ENCODE data around the gene CTIF.

CTIF gene

DNA sequence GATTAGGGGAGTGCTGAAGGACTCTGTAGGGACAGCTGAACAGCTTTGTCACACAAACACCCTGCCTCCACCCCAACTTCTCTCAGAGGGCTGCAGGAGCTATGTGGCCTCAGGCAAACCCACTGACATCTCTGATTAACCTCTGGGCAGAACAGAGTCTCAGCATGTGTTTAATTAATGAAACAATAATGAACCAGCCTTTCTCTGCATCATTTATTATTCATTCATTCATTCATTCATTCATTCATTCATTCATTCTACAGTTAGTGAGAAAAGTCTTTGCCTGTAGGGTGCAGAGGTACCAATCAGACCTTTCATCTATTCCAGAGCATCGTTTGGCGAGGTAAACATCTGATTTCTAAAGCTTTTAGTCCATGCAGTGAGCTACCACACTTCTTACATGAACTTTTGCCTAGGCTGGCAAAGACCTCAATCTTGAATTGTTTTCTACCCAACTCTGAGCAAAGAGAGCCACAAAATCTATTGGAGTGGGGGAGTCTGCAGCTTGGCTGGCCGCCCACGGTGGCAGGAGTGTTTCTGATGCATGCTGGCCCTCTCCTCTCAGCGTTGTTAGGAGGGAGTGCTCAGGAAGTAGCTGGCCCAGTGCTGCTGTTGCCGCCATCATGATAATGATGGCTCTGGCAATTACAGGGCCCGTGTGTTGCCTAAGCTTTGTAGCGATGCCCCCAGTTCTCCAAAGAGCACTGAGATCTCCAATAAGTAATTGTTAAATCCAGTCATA is 213.1 kb downstream of the CTIF start:
- no peak overlapping the region for H3K4me3 ChIP-seq (replicated peaks; ENCODE audit: low read depth, low read length)
- DNase-seq (ENCODE audit: extremely low read depth, low read depth), result no peak
- TF ChIP-seq, protein P1, sequence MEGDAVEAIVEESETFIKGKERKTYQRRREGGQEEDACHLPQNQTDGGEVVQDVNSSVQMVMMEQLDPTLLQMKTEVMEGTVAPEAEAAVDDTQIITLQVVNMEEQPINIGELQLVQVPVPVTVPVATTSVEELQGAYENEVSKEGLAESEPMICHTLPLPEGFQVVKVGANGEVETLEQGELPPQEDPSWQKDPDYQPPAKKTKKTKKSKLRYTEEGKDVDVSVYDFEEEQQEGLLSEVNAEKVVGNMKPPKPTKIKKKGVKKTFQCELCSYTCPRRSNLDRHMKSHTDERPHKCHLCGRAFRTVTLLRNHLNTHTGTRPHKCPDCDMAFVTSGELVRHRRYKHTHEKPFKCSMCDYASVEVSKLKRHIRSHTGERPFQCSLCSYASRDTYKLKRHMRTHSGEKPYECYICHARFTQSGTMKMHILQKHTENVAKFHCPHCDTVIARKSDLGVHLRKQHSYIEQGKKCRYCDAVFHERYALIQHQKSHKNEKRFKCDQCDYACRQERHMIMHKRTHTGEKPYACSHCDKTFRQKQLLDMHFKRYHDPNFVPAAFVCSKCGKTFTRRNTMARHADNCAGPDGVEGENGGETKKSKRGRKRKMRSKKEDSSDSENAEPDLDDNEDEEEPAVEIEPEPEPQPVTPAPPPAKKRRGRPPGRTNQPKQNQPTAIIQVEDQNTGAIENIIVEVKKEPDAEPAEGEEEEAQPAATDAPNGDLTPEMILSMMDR (IDR thresholded peaks at IDR 0.05; ENCODE audit: low read depth, low read length, missing control alignments), result no peak

DNA sequence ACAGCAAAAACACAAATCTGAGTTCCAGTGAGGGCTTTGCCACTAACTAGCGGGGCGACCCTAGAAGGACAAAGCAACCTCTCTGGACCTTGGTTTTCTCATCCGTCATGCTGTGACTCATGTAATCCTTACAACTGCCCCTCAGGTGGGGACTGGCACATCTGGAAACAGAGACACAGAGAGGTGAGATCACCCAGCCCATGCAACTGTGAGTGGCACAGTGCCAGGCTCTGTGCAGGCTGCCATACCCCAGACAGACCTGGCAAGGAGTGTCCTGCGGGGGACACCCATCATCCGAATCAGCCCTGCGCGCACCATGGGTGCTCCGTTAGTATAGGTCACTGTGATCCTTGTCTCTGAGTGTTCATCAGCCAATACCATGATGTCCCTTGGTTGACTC is 213.6 kb downstream of the CTIF start:
- no peak for DNase-seq (ENCODE audit: extremely low read depth, low read depth)
- TF ChIP-seq, protein P1 (IDR thresholded peaks at IDR 0.05; ENCODE audit: low read depth, low read length, missing control alignments), result no peak
- H3K4me3 ChIP-seq (replicated peaks; ENCODE audit: low read depth, low read length), result no peak overlapping the region

DNA sequence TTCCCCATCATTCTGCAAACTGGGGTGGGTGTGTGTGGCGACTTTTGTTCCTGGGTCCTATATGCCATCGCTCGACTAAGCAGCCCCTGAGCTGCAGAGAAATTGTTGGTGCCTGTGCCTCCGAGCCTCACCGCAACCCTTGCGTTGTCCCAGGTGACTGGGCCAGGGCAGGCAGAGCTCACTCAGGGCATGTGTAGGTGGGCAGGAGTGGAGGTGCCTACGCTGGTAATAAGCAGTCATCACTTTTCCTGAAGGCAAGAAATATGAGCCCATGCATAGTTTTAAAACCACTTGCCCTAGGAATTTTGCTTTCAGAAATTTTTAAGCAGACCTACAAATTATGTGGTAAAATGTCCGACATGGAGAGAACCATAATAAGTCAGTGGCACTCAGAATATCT is 214.1 kb downstream of the CTIF start:
- TF ChIP-seq, protein P1 (IDR thresholded peaks at IDR 0.05; ENCODE audit: low read depth, low read length, missing control alignments), result no peak
- no peak for DNase-seq (ENCODE audit: extremely low read depth, low read depth)
- H3K4me3 ChIP-seq (replicated peaks; ENCODE audit: low read depth, low read length), result no peak overlapping the region

DNA sequence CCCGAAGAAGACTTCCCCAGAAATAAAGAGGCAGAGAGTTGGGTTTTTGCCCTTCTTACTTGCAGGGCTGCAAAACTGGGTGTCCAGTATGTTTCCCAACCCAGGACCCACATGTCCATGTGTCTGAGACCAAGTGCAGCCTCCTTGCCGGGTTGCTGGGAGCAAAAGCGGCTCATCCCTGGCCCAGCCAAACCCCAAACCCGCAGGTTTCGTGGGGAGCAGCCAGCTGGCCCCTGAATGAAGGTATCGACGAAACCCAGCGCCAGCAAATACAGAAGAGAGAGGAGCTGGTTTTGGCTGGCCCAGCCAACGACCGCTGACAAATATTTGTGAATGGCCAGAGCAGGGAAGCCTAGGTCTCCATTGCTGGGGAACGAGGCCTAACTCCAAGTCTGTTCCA is 214.9 kb downstream of the CTIF start:
- TF ChIP-seq, protein P1 (IDR thresholded peaks at IDR 0.05; ENCODE audit: low read depth, low read length, missing control alignments), result no peak
- H3K4me3 ChIP-seq (replicated peaks; ENCODE audit: low read depth, low read length), result no peak overlapping the region
- DNase-seq (ENCODE audit: extremely low read depth, low read depth), result no peak

DNA sequence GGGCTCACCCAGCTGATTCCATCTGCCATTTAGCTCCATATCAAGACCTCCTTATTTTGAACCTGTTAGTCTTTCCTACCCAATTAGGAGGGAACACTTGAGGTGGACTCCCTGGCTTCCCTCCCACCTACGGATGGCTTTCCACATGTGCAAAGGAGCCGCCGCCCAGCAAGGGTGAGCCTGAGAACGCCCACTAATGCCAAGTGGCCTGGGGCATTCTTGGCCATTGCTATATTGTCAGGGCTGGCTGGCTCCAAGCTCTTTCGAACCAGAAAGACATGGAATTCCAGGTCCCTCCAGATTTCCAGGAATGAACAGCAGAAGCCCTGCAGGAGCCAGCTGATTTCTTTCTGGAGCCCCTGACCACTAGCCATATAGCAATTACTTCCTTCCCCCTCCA is 215.7 kb downstream of the CTIF start:
- TF ChIP-seq, protein P1 (IDR thresholded peaks at IDR 0.05; ENCODE audit: low read depth, low read length, missing control alignments), result no peak
- no peak overlapping the region for H3K4me3 ChIP-seq (replicated peaks; ENCODE audit: low read depth, low read length)
- DNase-seq (ENCODE audit: extremely low read depth, low read depth), result no peak

DNA sequence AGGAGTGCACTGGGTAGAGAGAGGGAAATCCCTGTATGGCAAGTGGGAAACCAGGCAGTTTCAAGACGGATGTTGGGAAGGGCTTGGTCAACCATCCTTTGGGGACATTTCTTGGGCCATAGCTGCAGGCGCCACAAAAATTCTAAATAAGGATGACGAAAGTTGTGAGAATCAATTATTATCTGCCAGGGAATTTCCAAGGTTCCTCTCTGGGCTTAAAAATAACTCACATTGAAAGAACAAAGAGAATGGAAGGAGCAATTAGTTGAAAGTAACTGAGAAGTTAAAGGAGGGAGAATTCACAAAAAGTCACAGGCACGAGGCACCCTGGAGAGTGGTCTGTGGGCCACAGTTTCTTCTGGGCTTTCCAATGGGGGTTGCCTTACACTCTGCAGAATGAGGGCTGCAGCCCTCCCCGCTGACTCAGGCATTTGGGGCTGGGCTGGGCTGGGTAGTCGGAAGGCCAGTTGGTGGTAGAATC is 216.2 kb downstream of the CTIF start:
- DNase-seq (ENCODE audit: extremely low read depth, low read depth), result no peak
- no peak overlapping the region for H3K4me3 ChIP-seq (replicated peaks; ENCODE audit: low read depth, low read length)
- TF ChIP-seq, protein P1 (IDR thresholded peaks at IDR 0.05; ENCODE audit: low read depth, low read length, missing control alignments), result no peak

All from HFF-Myc (cell line).